ENCODE measurements around the gene ZNF563.

GRCh38 chr19:12318782-12319413, 14.5 kb downstream of the ZNF563 start:
- TF ChIP-seq CTCF (IDR thresholded peaks at IDR 0.05 in 2 of 3, conservative IDR thresholded peaks at IDR 0.05 in 1 of 3; ENCODE audit: borderline replicate concordance in 1 of 3, insufficient read depth in 1 of 3, low read depth in 2 of 3, low read length in 2 of 3) = no peak
- no peak for TF ChIP-seq POLR2A (IDR thresholded peaks at IDR 0.05; ENCODE audit: borderline replicate concordance, extremely low read depth, insufficient read depth, insufficient read length)
- TF ChIP-seq POLR2AphosphoS5 (IDR thresholded peaks at IDR 0.05; ENCODE audit: low read depth, low read length) = no peak
- TF ChIP-seq ZNF274 (IDR thresholded peaks at IDR 0.05; ENCODE audit: low read depth, low read length) = 0 out of 2 replicates have a peak, but pooled peaks have one; percentile 17
- TF ChIP-seq YY1 (IDR thresholded peaks at IDR 0.05; ENCODE audit: extremely low read depth, insufficient replicate concordance, low read depth, low read length) = no peak
- no peak for TF ChIP-seq EZH2 (IDR thresholded peaks at IDR 0.05)
- no peak for TF ChIP-seq RAD21 (IDR thresholded peaks at IDR 0.05; ENCODE audit: low read depth)

Measured in HCT116 (cell line).